ENCODE measurements around the gene RING1. TPM values are rescaled to one million over a fixed set of nuclear protein-coding genes. Genes with fewer than 3 reads are reported as not detected.

The RING1 gene
- total and polyA plus RNA-seq, 12 donors: 26.5 to 35.1 (median 28.3) TPM

DNA sequence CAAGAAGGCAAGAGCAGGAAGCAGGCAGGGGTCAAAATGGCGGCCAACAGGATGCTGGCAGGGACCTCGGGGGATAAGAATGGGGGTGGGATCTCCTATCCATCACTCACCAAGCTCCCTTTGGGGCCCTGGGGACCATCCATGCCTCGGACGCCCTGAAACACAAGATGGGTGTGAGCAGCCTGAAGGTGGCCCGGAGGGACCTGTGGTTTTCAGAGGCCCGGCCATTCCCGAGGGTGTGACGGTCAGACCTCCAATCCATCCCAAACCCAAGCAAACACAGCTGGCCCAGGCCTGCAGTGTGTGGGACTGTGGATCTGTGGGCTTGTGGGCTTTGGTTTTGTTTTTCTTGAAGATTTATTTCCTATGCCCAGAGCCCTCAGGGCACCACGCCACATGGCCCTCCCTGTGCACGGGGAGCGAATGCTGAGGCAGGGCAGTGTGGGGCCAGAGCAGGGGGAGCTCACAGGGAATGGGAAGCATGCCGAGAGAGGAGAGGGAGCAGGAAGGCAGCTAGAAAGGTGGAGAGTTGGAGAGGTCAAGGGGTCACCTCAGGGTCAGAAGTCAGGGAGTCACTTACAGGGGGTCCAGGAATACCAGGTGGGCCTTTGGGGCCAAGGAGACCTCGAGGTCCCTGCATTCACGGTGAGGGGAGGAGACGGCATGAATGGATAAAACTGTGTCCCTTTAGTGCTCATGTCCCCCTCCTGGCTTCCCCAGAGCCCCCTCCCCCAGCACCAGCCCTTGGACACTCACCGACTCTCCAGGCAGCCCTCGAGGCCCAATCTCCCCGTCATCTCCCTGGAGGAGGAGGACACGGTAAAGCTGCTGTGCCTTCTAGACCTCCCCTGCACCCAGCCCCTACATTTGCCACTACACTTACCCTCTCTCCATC is 30.5 kb upstream of the RING1 start:
- no peak overlapping the region for H3K27ac ChIP-seq
- intact Hi-C loops (cut with DNase I): no loop called here
- no peaks in the 10 kb centered on the region for H3K4me1 ChIP-seq
- no peaks in the 10 kb centered on the region for H3K36me3 ChIP-seq
- H3K9me3 ChIP-seq: peaks cover 0 to under 1% (median 0%) of the 10 kb centered on the region in 11 donors
- ATAC-seq: no peak
- H3K27me3 ChIP-seq: no peaks in the 10 kb centered on the region
- 83 to 90% methylated on average over 19 of the region's 19 CpGs for WGBS, 2 donors
- TF ChIP-seq, protein P1, sequence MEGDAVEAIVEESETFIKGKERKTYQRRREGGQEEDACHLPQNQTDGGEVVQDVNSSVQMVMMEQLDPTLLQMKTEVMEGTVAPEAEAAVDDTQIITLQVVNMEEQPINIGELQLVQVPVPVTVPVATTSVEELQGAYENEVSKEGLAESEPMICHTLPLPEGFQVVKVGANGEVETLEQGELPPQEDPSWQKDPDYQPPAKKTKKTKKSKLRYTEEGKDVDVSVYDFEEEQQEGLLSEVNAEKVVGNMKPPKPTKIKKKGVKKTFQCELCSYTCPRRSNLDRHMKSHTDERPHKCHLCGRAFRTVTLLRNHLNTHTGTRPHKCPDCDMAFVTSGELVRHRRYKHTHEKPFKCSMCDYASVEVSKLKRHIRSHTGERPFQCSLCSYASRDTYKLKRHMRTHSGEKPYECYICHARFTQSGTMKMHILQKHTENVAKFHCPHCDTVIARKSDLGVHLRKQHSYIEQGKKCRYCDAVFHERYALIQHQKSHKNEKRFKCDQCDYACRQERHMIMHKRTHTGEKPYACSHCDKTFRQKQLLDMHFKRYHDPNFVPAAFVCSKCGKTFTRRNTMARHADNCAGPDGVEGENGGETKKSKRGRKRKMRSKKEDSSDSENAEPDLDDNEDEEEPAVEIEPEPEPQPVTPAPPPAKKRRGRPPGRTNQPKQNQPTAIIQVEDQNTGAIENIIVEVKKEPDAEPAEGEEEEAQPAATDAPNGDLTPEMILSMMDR (IDR thresholded peaks at IDR 0.05): no peak
- no peak overlapping the region for H3K4me3 ChIP-seq
- no peak for DNase-seq

DNA sequence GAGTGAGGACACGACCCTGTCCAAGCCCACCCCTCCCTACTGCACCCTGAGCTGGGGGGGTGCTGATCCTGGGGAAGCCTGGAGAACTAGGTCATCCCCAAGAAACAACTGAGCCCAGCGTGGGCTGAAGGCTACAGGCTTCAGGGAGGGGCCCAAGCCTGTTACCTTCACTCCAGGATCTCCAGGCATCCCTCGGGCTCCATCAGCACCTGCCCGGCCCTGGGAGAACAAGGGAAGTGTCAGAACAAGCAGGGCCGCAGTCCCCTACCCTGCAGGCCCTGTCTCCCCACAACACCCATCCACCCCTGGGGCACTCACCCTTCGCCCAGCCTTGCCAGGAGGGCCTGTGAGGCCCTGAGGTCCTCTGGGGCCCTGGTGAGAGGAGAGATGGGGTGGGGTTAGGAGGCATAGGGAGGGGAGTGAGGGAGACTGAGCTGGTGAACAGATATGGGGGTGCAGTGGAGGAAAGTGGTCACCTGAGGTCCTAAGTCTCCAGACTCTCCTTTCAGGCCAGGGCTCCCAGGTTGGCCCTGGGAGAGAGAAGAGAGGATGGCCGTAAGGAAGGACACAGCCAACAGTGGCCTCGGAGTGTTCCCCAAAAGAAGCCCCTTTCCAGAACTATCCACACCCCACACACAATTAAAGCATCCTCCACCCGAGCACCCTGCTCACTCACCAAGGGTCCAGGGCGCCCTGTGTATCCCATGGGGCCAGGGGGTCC is 29.4 kb upstream of the RING1 start:
- Histone ChIP-seq H3K4me3 (no peak overlapping the region), H3K36me3 (no peaks in the 10 kb centered on the region), H3K9me3 (peaks cover 0 to 3% (median 0%) of the 10 kb centered on the region in 11 donors), H3K27ac (no peak overlapping the region), H3K27me3 (no peaks in the 10 kb centered on the region), H3K4me1 (peaks cover 0 to 11% (median 0%) of the 10 kb centered on the region in 9 donors)
- intact Hi-C loops (cut with DNase I): no loop called here
- 87 to 93% methylated on average over 10 of the region's 10 CpGs for WGBS, 2 donors
- ATAC-seq (no peak), DNase-seq (no peak)
- TF ChIP-seq, protein P1 (IDR thresholded peaks at IDR 0.05): no peak

DNA sequence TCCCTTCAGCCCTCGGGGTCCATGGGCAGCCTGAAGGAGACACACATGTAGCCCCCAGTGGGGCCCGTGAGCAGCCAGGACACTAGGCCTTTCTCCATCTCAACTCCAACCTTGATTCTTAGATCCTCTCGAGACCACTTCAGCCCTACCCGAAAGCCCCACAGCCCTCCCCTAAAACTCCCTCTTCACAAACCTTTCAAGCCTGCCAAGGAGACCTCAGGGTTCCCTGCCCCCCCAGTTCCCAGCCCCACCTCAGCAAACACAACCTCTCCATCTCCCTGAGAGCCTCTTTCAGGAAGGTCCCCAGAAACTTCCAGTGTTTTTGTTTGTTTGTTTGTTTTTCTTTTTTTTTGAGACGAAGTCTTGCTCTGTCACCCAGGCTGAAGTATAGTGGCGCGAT is 27.2 kb upstream of the RING1 start:
- no peaks in the 10 kb centered on the region for H3K27me3 ChIP-seq
- 86 to 94% methylated on average over 7 of the region's 7 CpGs for WGBS, 2 donors
- H3K36me3 ChIP-seq: no peaks in the 10 kb centered on the region
- ATAC-seq (no peak), DNase-seq (no peak)
- intact Hi-C loops (cut with DNase I): no loop called here
- no peak overlapping the region for H3K4me3 ChIP-seq
- peaks cover 0 to 3% (median 0%) of the 10 kb centered on the region in 11 donors for H3K9me3 ChIP-seq
- TF ChIP-seq, protein P1 (IDR thresholded peaks at IDR 0.05): no peak
- no peak overlapping the region for H3K27ac ChIP-seq
- peaks cover 0 to 11% (median 0%) of the 10 kb centered on the region in 9 donors for H3K4me1 ChIP-seq

DNA sequence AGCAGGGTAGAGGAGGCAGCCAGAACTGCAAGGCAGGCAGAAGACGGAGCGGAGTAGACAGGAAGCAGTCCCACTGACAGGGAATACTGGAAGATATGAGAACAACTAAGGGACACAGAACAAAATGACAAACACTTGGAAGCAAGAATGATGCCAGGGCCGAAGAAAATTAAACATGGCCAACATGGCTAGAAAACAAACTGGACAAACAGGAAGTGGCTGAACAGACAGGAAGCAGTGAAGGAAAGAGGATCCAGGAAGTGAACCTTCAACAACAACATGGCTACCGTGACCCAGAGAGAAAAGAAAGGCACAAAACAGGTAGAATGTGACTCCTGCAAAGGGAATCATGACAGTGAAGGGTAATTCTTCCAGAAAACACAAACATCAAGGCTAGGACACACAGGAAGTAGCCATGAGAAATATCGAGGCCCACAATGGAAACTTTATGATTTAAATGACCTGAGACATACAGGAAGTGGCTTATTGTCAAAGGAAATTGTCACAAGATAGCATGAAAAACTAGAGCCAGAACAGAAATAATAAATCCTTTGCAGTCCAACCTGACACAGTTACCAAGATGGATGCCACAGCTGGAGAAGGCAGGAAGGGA is 25.1 kb upstream of the RING1 start:
- DNase-seq (no peak), ATAC-seq (no peak)
- Histone ChIP-seq H3K4me1 (peaks cover 0 to 11% (median 0%) of the 10 kb centered on the region in 9 donors), H3K27ac (peak overlapping the region in 2 of 10 donors; percentile 1 to 65), H3K36me3 (no peaks in the 10 kb centered on the region), H3K9me3 (peaks cover 0 to 3% (median 0%) of the 10 kb centered on the region in 11 donors), H3K4me3 (no peak overlapping the region), H3K27me3 (no peaks in the 10 kb centered on the region)
- WGBS, 2 donors: 70 to 76% methylated on average over 5 of the region's 5 CpGs
- TF ChIP-seq, protein P1 (IDR thresholded peaks at IDR 0.05): no peak
- intact Hi-C loops (cut with DNase I): no loop called here

Data from heart right ventricle (tissue), 16 donors.